ENCODE results near the gene CD2BP2. TPM values are rescaled to one million over a fixed set of nuclear protein-coding genes. Genes with fewer than 3 reads are reported as not detected.
"Not testable (repeated sequence)": the region's sequence is repeated elsewhere in the genome, so short reads cannot be mapped to it uniquely, and the experiment has no call there.

Gene CD2BP2
- polyA plus RNA-seq (ENCODE audit: insufficient read length in 3 of 3), result 10 to 100 TPM; 58.4 to 62.9 (median 61.3) TPM

GRCh38 chr16:30355144-30355953, at the start of gene CD2BP2:
Gene CD2BP2, minus strand, starts transcription at chr16:30355308. Its CDS starts 627 bp downstream, at chr16:30354681.
- DNase-seq (ENCODE audit: low read depth in 3 of 3, low spot score in 2 of 3), result peak; percentile 98 to 99 (median 99)

GRCh38 chr16:30401768-30402425, 46.8 kb upstream of the CD2BP2 start:
- no peak for DNase-seq (ENCODE audit: low read depth in 3 of 3, low spot score in 2 of 3)

- no peak for DNase-seq (ENCODE audit: low read depth in 3 of 3, low spot score in 2 of 3)
These were observed 44.5 kb upstream of the CD2BP2 start for GRCh38 chr16:30399435-30400186.

DNA sequence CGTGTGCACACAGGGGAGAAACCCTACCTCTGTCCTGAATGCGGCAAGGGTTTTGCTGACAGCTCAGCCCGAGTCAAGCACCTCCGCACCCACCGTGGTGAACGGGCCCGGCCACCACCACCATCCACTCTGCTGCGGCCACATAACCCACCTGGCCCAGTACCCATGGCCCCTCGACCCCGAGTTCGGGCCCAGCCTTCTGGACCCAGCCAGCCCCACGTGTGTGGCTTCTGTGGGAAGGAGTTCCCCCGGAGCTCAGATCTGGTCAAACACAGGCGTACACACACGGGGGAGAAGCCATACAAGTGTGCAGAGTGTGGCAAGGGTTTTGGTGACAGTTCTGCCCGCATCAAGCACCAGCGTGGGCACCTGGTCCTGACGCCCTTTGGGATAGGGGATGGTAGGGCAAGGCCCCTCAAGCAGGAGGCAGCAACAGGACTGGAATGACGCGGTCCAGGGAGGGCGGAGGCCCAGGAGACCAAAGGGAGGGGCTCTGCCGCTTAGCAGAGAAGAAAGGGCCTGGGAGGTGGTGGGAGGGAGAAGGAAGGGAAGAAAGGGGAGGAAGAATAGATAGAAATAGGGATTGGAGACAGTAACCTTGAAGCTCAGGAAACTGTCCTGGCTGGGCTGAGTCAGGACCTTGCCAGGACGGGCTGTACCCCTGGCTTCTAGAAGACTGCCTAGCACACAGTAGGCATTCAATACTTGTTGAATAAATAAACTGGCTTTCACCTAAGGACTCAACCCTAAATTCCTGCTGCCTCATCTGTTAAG, 43.7 kb upstream of the CD2BP2 start:
- no peak for DNase-seq (ENCODE audit: low read depth in 3 of 3, low spot score in 2 of 3)

DNA sequence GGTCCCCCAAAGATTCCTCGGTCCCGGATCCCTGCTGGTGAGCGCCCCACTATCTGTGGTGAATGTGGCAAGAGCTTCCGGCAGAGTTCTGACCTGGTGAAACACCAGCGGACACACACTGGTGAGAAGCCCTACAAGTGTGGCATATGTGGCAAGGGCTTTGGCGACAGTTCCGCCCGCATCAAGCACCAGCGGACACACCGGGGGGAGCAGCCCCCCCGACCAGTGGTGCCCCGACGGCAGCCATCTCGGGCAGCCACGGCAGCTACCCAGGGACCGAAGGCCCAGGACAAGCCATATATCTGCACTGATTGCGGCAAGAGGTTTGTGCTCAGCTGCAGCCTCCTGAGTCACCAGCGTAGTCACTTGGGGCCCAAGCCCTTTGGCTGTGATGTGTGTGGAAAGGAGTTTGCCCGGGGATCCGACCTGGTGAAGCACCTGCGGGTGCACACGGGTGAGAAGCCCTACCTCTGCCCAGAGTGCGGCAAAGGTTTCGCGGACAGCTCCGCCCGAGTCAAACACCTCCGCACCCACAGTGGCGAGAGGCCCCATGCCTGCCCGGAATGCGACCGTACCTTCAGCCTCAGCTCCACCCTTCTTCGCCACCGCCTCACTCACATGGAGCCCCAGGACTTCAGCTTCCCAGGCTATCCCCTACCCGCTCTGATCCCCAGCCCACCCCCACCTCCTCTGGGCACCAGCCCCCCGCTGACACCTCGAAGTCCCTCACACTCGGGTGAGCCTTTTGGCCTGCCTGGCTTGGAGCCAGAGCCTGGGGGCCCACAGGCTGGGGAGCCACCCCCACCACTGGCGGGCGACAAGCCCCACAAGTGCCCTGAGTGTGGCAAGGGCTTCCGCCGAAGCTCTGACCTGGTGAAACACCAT, 42.9 kb upstream of the CD2BP2 start:
- DNase-seq (ENCODE audit: low read depth in 3 of 3, low spot score in 2 of 3), result no peak

- DNase-seq (ENCODE audit: low read depth in 3 of 3, low spot score in 2 of 3), result no peak
These were observed 41.9 kb upstream of the CD2BP2 start for GRCh38 chr16:30397056-30397455.

DNA sequence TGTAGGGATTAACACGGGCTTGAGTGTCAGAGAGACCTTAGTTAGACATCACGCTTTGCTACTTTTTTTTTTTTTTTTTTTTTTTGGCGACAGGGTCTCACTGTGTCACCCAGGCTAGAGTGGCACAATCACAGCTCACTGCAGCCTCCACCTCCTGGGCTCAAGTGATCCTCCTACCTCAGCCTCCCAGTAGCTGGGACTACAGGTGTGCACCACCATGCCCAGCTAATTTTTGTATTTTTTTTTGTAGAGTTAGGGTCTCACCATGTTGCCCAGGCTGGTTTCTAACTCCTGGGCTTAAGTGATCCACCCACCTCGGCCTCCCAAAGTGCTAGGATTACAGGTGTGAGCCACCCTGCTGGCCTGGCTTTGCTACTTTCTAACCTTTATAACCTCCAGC, 41.5 kb upstream of the CD2BP2 start:
- DNase-seq (ENCODE audit: low read depth in 3 of 3, low spot score in 2 of 3), result not testable (repeated sequence)

DNA sequence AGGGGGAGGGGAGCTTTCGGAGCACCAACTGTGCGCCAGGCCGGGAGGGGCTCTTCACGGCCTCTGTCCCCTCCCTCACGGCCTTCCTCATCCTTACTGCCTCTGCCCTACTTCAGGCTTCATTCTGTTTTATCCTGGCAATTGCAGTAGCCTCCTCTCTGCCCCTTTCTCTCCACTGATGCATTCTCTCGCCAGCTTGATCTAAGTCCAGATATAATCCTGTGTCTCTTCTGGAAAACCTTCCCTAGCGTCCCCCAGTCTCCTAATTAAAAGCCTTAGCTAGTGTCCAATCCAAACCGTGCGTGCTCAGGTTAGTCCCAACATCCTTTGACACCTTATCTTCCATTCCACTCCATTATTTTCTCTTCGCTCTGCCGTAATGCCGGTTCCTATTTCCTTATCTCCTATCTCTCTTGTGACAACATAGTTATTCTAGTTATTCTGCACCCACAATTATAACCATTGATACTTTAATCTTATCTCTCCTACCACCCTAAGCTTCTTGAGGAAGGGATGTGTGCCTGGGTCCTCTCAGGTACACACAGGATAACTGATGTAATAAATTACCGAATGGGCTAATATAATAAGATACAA, 41.0 kb upstream of the CD2BP2 start:
- DNase-seq (ENCODE audit: low read depth in 3 of 3, low spot score in 2 of 3), result no peak

DNA sequence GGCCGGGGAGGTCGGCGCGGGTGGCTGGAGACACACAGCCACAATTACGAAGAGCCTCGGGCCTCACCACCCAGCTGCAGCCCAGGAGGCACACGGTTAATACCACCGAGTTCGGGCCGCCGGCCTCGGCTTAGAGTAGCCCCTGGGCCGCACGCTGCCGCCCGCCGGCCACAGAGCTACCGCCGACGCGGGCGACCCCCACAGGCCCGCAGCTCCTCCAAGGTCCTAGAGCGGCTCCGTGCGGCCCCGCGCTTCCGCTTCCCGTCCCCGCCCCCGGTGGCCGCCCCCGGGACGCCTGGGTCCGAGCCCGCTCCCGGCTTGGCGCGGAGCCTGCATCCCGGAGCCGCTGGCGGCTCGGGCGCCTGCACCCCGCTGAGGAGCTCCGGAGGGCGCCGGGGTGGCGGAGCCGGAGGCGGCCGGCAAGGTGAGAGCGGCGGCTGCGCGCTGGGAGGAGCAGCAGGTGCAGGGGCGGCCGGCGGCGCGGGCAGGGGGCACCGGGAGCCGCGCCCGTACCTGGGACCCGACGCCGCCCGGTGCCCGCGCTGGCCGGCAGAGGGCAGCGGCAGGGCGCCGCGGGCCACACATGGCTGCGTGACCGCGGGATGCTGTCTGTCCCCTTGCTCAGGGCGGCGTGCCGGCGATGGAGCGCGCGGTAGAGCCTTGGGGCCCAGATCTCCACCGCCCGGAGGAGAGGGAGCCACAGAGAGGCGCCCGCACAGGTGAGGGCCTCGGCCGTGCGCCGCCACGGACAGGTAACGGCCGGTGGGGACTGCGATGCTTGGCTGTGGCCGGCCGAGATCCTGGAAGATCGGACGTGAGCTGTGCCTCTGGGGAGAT, 40.3 kb upstream of the CD2BP2 start, which contains the start of gene ZNF48:
ZNF48 (plus strand) TSS at position 266 of the 837 bp plus-strand sequence; CDS start at position 641, 375 bp downstream.
- peak; percentile 73 to 86 (median 83) for DNase-seq (ENCODE audit: low read depth in 3 of 3, low spot score in 2 of 3)

GRCh38 chr16:30394592-30395154, 39.6 kb upstream of the CD2BP2 start:
- DNase-seq (ENCODE audit: low read depth in 3 of 3, low spot score in 2 of 3), result no peak

GRCh38 chr16:30383521-30383920, 28.4 kb upstream of the CD2BP2 start:
- no peak for DNase-seq (ENCODE audit: low read depth in 3 of 3, low spot score in 2 of 3)

GRCh38 chr16:30382111-30382881, 27.2 kb upstream of the CD2BP2 start, which contains the start of gene SEPTIN1:
Gene SEPTIN1, minus strand, starts transcription at chr16:30382561. Its CDS starts 19 bp downstream, at chr16:30382542.
- DNase-seq (ENCODE audit: low read depth in 3 of 3, low spot score in 2 of 3), result no peak

DNA sequence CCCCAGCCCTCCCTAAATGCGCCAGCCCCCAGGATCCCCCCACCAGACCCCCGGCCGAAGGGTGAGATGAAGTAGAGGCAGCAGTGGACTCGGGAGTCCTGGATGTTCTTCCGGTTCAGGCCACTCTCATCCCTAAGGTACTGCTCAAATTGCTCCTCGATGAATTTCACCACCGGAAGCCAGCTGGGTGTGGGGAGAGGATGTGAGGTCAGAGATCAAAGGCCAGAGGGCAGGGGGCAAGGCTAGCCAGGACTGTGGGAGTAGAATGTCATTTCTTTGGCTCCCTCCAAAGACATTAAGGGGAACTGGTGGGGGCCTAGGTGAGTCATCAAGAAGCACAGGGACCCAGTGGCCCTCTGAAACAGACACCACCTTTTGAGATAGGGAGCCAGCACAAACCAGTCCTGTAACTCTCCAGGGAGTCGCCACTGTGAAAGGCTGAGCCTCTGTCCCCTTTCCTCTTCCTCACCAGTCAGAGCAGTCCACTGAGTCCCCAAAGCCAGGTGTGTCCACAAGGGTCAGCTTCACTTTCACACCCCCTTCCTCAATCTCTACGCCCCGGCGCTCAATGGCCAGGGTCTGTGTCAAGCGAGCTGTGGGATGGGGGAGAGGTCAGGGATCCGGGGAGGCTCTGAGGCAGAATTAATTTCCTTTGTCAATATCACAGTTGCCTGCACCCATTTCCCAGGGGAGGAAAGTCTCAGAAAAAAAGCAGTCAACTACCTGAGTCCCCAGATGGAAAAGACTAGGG, 26.4 kb upstream of the CD2BP2 start:
- DNase-seq (ENCODE audit: low read depth in 3 of 3, low spot score in 2 of 3), result no peak

- no peak for DNase-seq (ENCODE audit: low read depth in 3 of 3, low spot score in 2 of 3)
These were observed 25.7 kb upstream of the CD2BP2 start for GRCh38 chr16:30380803-30381208.

- no peak for DNase-seq (ENCODE audit: low read depth in 3 of 3, low spot score in 2 of 3)
These were observed 25.1 kb upstream of the CD2BP2 start for GRCh38 chr16:30380072-30380802.
